ENCODE results near the gene BCOR. TPM values are rescaled to one million over a fixed set of nuclear protein-coding genes. Genes with fewer than 3 reads are reported as not detected.

Gene BCOR
- total RNA-seq, 4 donors from 2014 or later = 12.8 to 28.8 (median 18.6) TPM

DNA sequence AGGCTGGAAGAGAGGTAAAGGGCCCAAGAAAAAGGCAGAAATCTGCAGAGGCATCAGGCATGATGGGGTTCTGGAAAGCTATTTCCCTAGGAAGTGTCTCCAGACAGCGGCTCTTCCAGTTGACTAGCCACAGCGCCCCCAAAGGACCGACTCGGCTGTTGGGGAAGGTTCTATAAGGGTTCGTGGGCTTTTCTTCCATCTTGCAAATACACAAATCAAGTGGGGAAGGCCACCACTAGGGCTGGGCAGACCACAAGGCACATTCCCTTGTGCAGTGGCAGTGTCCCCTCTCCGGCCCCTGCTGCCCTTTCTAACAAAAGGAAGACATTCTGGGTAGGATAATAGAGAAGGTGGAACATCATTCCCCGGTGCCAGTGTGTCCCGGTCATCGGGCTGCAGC, 18.2 kb downstream of the BCOR start:
- DNase-seq (ENCODE audit: low spot score) (no peak), ATAC-seq (ENCODE audit: low FRiP score) (no peak)
- no peak for TF ChIP-seq CTCF (IDR thresholded peaks at IDR 0.05)

GRCh38 chrX:40078489-40079227, 19.1 kb downstream of the BCOR start:
- no peak for DNase-seq (ENCODE audit: low spot score)
- TF ChIP-seq CTCF (IDR thresholded peaks at IDR 0.05) = no peak
- no peak for ATAC-seq (ENCODE audit: low FRiP score)

DNA sequence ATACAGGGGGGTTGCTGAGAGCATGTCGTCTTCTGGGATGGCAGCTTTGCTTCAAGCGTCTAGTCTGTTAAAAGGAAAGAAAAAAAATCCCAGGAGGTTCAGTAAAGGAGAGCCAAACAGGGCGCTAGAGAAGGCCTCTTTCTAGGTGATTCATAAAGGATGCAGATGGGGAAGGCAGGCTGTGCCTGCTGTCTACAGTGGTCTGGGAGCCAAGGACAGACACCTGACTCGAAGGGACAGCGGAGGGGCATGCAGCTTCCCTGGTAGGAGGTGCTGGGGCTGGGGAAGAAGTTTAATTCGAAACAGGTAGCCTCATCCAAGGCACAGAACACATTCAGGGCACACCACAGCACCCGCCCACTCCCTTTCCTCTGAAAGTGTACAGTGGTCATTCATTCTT, 19.9 kb downstream of the BCOR start:
- ATAC-seq (ENCODE audit: low FRiP score) = no peak
- no peak for TF ChIP-seq CTCF (IDR thresholded peaks at IDR 0.05)
- no peak for DNase-seq (ENCODE audit: low spot score)

- TF ChIP-seq CTCF (IDR thresholded peaks at IDR 0.05) = no peak
- DNase-seq (ENCODE audit: low spot score) = no peak
- ATAC-seq (ENCODE audit: low FRiP score) = no peak
Observed at GRCh38 chrX:40076750-40077575, 20.8 kb downstream of the BCOR start.

- DNase-seq (ENCODE audit: low spot score) = no peak
- no peak for TF ChIP-seq CTCF (IDR thresholded peaks at IDR 0.05)
- no peak for ATAC-seq (ENCODE audit: low FRiP score)
Observed at GRCh38 chrX:40074959-40075332, 22.8 kb downstream of the BCOR start.

DNA sequence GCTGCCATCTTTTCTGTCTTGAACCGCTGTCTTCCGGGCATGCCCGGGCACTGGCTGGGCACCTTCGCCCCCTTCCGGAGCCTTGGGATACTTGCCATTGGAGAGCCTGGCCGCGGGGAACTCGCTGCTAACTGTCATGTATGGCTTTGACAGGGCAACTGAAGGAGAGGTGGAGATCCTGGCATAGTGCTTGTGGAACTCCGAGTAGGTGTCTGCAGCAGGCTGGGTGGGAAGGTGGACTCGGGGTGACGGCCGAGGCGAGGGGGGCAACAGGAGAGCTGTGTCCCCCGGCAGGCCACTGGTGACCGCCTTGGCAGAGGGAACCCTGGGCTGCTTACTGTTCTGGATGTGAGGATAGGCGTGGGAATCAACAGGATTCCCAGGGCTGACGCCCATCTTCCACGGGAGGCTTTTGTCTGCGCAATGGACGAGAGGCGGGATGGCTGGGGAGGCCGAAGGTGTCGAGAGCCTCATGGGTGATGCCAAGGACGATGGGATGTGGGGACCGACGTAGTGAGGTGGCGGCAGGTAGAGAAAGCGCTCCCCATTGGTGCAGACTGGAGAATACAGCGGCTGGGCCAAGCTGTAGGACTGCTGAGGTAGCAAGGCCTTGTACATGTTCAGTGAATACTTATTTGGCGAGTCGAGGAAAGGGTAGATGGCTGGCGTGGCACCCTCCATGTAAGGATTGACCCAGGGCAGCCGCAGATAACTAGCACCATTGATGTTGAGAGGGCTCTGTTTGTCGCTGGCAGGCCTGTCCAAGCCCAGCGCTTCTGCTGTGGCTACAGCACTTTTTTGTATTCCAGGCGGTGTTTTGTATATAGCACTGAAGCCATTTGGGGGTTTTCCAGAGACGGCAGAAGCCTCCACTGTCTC, 23.4 kb downstream of the BCOR start:
- no peak for TF ChIP-seq CTCF (IDR thresholded peaks at IDR 0.05)
- DNase-seq (ENCODE audit: low spot score) = no peak
- ATAC-seq (ENCODE audit: low FRiP score) = no peak
